ENCODE measurements around the gene AVPR1B.

Gene AVPR1B, protein sequence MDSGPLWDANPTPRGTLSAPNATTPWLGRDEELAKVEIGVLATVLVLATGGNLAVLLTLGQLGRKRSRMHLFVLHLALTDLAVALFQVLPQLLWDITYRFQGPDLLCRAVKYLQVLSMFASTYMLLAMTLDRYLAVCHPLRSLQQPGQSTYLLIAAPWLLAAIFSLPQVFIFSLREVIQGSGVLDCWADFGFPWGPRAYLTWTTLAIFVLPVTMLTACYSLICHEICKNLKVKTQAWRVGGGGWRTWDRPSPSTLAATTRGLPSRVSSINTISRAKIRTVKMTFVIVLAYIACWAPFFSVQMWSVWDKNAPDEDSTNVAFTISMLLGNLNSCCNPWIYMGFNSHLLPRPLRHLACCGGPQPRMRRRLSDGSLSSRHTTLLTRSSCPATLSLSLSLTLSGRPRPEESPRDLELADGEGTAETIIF

DNA sequence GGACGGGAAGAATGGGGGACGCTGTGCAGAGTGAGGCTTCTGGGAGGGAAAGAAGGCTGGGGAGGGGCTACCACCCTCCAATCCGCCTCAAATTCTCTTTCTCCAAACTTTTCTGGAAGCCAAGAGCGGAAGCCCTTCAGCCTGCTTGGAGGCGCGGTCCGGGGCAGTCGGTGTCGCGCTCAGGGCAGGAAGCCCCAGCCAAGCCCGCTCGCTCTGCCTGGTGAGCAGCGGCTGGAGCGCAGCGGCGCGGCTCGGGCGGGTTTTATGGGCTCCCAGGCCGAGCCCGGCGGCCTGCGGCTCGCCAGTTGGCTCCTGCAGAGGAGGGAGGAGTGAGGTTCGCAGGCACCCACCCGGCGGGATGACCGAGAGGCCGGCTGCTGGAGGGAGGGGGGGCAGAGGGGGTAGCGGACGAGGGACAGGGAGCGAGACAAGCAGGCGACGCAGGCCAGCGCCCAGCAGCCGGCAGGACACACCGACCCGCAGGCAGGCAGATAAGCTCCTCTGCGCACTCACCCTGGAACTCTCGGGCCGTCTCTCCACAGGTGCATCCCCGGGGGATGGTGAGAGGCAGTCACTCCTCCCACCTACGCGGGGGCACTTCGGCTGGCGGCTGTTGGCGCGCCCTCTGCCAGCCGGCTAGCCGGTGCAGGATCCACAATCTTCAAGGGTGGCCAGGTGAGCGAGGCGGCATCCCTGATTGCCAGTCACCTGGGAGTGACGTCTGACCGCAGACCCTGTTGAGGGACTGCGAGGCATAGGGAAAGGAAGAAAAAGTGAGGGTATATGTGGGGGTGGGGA lies at the start of gene AVPR1B:
Gene AVPR1B (minus strand): TSS at position 238 of the 798 bp plus-strand sequence. CDS start 498 bp downstream, outside the sequence.
- peak; percentile 2 for DNase-seq

DNA sequence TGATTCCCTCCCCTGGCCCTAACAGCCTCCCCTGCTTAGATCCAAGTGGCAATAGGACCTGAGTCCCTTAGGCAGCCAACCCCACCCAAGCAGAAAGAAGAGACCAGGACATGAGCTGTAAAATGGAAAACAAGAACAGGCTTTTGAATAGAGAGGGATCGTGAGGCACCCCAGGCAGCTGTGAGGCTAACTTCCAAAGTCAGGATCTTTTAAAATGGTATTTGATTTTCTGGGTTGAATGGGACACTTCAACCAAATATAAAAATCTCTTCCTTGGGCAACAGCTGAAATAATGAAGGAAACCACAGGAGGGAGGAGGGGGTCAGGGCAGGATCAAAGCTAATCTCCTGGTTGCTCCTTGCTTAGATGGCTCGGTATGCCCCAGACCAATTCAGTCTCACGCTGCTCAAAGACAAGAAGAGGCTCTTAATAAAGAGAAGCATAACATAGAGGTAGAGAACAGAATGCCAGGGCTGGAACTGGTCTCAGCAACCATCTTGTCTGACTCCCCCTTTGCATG lies 28.6 kb upstream of the AVPR1B start:
- DNase-seq: no peak

DNA sequence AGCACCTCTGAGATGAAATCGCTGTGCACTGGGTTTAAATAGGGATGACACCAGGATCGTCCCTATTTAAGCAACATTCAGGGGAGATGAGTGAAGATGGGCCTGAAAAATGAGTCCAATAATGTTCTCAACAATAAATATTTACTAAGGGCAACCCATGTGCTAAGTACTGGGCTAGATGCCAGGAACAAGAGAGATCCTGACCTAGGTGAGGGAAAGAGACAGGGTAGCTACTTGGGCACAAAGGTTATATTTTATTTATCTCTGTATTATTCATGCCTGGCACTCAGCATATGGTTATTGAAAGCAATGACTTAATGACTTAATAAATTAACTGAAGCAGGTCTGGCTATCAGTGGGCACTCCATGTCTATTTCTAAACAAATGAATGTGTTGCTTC lies 27.4 kb upstream of the AVPR1B start:
- DNase-seq: no peak

DNA sequence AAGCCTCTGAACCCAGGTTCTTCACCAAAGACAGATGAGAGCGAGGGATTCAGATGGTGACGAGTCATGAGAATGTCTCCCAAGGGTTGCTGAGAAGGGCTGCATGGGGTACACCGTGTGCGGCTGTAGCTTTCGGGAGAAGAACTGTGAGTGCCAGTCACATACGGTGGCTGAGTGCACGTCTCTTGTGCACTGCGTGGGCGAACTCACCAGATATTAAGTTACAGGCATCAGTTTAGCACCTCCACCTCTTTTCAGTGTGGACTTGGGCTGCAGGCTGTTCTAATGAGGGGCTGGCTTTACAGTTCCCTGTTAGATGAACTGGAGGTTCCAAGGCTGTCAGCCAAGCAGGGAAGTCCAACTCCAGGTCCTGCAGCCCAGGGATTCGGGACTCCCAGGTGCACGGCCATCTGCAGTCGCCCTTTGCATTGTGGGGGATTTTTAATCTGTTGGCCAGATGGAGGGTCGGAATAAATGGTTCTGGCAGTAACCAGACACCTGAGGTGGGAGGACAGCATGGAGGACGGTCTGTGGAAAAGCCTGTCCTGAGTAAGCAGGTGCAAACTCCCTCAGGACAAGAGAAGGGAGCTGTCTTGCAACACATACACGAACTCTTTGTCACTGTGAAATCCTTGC lies 26.5 kb upstream of the AVPR1B start:
- DNase-seq: no peak

DNA sequence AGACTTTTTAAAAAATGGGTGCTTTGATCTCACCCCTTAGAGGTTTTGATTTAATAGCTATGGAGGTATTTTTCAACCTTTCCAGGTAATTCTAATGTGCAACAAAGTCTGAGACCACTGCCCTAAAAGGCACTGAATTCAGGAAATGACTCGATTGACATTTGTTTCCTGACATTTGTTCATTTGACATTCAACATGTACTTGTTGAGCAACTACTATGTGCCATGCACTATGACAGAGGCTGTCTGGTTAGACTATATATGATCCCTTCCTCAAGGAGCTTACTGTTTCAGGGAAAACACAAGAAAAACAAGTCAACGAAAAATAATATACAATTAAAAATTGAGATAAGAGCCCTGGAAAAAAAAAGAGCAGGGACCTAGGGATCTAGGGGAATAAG lies 25.6 kb upstream of the AVPR1B start:
- no peak for DNase-seq

DNA sequence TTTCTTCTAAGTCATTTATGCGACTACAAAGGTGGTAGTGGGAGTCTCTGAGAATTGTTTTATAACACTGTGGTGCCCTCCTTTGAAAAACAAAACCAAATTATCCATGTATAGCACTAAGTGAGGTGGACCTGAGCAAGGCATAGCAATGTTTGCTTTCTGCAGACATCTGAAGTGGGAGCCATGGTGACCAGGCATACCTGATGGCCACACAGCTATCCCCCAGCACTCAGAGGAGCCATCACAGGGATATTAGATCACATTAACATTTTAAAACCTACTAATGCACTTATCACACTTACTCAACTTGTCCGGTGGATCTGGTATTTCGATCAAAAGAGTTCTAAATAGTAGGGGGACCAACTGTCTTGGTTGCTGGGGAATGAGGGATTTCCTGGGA lies 24.8 kb upstream of the AVPR1B start:
- DNase-seq: no peak

DNA sequence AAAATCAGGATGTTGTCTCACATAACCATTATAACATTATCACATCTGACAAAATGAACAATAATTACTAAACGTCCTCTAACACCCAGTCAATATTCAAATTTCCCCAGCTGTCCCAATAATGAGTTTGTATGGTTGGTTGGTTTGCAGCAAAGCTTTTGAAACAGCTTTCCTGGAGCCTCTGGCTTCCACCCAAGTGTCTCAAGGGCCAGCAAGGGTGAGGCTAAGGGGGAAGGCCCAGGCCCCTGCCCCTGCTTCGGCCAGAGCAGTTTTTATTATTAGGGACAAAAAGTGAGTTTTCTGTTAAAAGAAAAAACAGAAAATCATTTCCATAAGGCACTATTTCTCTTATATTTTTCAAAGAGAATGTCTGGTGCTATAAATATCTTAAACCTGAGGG lies 19.1 kb upstream of the AVPR1B start:
- no peak for DNase-seq

DNA sequence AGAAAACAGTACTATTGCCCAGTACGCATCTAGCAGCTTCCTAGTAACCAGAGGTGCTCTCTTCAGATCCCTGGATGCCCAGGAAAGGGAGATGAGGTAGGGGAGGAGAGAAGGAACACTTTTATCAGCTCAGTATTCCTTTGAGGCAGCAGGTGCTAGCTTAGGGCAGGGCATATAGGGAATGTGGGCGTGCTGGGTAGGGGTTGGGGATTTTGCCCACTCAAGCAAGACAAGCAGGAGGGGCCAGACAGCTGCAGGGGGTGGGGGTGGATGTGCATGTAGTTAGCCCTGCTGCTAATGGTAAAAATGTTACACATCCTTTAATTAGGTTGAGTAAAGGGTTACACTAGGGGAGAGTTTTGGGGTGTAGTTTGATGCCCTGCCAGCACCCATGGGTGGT lies 18.1 kb upstream of the AVPR1B start:
- no peak for DNase-seq

DNA sequence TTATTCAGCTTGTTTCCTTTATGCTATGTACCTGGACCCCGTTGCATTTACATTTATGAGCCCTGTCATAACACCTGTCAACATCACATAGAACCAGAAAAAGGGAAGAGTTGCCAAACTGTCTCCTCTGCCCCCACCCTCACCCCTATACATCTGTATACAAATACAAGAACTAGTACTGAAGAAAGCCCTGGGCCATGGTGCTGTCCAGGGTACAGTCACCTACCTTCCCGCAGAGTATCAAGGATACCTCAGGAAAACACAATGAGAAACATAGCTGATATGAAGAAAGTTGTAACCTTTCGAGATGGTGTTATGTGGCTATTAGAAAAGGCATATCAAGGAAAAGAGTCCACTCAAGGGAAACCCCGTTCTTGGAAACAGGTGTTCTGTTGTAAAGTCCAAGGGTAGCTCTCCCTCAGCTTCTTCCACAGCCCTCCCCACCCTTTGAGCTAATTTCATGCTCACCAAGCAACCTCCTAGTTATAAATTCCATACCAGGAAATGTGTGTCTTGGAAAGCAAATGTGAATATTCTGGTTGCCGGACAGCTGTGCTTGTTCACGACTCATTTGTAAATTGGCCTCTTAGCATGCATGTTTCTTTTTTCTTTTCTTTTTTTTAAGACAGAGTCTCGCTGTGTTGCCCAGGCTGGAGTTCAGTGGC lies 16.7 kb upstream of the AVPR1B start:
- DNase-seq: no peak

DNA sequence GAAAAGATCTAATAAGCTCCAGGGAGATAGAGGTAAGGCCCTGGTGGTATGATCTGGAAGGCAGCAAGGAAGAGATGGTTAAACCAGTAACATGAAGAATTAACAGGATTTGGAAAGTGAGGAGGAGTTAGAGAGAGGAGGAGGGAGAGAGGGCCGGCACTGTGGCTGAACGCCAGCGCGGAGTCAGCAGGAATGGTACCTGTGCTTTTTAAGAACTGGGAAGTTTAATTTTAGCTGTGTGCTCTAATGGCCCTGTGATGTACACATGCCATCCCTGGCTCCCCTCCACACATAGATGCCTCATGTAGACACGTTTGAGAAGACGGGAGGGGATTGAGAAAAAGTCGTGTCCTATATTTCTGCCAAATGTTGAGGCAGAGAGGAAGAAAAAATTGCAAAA lies 13.8 kb upstream of the AVPR1B start:
- no peak for DNase-seq

DNA sequence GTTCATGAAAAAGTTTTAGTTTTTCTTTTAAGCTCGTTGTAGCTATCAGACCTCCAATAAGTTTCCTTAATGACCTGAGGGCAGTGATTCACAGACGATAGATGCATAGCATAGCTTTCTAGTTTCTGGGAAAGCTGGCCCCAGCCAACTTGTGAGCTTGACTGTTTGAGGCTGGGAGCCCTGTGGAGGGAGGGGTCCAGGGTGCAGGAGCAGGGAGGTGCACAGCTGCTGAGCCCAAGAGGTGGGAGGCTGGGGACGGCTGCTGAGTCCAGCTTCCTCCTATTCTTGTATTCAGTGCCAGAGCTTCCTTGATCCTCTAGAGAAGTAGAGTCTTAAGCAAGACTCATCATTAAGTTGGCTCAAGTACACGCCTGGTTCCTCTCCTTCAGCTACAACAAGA lies 11.0 kb upstream of the AVPR1B start:
- DNase-seq: no peak

DNA sequence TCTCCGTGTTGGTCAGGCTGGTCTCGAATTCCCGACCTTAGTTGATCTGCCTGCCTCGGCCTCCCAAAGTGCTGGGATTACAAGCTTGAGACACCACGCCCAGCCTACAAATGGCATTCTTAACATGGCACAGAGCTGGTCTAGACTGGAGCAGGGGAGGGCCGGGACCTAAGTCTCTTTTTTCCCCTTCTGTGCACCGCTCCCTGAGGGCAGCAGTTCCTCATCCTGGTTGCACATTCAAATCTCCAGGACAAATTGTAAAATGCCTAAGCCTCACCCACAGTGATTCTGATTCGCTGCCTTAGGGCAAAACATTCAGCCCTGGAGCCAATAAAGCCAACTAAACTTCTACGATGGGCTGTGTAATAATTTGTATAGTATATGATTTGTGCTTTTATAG lies 10.1 kb upstream of the AVPR1B start:
- no peak for DNase-seq

DNA sequence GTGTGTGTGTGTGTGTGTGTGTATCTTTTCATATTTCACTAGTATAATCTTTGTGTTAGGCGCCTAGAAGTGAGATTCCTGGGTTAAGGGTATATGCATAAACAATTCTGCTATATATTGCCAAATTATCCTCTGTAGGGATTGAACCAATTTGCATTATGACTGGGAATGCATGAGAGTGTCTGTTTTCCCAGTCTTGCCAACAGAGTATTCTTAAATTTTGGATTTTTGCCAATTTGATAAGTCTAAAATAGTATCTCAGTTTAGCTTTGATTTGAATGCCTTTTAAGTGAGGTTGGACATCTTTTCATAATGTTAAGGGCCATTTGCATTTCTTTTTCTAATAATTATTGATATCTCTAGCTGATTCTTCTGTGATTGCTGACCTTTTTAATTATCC lies 8.2 kb upstream of the AVPR1B start:
- DNase-seq: no peak

DNA sequence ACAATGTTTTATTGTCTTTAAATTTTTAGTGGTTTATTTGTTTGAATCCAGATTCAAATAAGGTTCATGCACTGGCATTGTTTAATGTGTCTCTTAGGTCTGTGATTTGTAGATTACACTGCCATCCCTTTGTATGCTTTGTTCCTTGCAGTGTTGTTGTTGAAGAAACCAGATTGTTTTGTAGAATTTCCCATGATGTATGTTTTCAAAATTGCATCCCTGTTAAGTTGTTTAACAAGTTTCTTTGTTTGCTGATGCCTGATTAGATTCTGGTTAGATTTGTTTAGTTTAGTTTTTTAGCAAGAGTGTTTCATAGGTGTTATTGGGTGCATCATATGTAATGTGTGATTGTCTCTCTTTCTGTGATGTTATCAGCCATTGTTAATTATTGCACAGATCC lies 5.5 kb upstream of the AVPR1B start:
- no peak for DNase-seq

DNA sequence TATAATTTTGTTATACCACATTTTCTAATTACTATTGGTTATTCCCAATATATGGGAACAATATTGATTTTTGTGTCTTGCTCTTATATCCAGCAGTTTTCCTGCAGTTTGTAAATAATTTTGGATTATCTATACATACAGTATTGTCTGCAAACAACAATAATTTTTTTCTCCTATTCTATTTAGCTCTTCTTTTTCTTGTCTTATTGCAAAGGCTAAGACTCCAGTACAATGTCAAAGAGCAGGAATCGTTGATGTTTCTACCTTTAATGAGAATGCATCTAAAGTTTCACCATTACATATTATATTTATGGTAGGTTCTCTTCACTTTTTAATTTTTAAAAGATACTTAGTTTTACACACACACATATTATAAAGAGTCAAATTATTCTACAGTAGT lies 4.1 kb upstream of the AVPR1B start:
- DNase-seq: no peak

DNA sequence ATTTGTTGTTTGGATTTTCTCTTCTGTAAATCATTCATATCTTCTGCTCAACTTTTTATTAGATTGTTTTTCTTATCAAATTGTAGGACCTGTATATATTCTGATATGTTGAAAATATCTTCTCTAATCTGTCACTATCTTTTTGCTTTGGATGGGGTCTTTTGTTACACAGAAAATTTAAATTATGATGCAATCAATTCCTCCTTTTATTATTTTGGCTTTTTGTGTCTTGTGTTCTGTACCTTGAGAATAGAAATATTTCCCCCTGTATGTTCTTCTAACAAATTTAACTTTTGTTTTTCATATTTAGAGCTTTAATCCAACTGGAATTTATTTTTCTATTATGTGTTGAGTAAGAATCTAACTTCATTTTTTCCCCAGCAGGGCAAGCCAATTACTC lies 3.2 kb upstream of the AVPR1B start:
- DNase-seq: no peak

DNA sequence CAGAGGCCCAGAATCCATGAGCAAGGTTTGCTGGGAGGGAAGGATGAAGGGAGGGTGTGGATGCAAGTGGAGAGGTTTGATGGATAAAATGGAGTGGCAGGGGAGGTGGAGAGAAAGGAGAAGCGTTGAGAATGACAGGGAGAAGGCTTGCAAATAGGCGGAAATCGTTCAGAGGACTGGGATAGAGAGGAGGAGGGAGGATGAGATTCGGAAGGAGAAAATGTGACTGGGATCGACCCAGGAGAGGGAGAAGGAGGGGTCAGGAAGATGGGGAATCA lies 376 bp downstream of the AVPR1B start:
- DNase-seq: no peak

DNA sequence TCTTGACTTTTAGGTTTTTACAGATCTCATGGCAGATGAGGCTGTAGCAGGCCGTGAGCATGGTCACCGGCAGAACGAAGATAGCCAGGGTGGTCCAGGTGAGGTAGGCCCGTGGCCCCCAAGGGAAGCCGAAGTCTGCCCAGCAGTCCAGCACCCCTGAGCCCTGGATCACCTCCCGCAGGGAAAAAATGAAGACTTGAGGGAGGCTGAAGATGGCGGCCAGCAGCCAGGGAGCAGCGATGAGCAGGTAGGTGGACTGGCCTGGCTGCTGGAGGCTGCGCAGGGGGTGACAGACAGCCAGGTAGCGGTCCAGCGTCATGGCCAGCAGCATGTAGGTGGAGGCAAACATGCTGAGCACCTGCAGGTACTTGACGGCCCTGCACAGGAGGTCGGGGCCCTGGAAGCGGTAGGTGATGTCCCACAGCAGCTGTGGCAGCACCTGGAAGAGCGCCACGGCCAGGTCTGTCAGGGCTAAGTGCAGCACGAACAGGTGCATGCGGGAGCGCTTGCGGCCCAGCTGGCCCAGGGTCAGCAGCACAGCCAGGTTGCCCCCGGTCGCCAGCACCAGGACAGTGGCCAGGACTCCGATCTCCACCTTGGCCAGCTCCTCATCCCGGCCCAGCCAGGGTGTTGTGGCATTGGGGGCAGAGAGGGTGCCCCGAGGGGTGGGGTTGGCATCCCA lies 856 bp downstream of the AVPR1B start:
- no peak for DNase-seq

DNA sequence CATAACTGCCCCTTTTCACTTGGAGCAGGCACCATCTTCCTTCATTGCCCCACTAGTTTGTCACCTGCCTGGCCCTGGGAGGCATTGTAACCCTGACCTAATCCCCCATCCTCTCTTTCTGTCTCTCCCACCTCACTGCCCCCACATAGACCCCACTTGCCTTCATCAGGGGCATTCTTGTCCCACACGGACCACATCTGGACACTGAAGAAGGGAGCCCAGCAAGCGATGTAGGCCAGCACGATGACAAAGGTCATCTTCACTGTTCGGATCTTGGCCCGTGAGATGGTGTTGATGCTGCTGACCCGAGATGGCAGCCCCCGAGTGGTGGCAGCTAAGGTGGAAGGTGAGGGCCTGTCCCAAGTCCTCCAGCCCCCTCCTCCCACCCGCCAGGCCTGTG lies 1.4 kb downstream of the AVPR1B start:
- DNase-seq: no peak

DNA sequence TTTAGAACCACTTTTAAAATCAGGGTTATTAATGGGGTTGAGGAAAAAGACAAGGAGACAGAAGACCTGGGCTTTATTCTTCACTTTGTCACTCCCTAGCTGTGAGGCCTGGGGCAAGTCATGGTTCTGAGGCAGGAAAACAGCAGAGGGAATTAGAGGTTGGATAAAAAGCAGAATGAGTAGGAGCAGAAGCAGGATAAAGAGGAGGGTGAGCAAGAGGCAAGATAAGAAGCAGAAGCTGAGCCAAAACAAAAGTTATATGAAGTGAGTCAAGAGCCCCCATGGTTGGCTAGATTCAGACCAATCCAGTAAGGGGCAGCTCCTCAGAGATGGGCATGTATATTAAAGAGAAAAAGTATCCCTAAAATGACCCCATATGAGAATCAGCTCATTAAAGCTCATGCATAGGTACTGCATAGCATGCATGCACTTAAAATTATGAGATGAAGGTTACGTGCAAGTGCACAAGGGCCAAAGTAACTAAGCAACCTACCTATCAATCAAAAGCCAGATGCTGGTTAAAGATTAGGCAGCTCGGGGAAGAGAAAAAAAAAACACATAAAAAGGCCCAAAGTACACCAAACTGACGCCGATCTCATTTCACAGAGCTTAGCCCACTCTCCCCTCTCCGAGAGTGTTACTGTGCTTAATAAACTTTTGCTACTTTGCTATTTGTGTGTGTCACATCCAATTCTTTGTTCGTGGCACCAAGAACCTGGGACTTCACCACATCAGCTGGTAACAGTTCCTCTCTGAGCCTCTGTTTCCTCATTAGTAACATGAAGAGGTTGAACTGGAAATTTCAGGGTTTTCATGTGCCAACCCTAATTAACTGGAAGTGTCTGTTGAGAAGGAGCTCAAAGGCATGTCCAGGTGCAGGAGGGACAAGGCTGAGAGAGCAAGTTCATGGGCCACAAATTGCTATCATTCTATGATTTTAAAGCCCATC lies 2.2 kb downstream of the AVPR1B start:
- DNase-seq: no peak

DNA sequence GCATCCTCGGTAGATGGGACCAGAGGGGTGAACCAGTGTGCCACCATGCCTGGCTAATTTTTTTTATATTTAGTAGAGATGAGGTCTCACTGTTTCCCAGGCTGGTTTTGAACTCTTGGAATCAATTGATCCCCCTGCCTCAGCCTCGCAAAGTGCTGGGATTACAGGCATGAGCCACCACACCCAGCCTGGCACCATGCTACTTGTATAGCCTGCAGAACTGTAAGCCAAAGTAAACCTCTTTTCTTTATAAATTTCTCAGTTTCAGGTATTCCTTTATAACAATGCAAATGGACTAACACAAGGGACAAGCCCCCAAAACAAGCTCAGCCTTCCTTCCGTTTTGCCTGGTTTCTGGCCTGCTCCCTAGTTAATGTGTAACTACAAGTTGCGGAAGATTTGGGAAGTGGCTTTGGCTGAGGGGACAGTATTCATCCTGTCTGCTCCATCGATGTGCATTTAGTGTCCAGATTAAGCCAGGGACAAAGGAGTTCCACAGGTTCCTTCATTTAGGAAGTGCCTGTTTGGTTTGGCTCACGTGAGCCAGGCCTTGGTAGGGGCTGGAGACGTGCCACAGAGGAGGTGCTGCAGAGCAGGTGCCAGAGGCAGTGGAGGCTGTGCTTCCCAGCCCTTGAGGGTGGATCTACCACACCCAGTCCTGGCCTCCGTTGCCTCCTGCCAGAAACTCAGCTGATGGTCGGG lies 4.4 kb downstream of the AVPR1B start:
- no peak for DNase-seq
